ENCODE data around the gene GPR162.

GPR162 gene

GRCh38 chr12:6823182-6824084 lies 1.8 kb downstream of the GPR162 start:
- DNase-seq (ENCODE audit: low read depth), result no peak
- TF ChIP-seq, protein P1, sequence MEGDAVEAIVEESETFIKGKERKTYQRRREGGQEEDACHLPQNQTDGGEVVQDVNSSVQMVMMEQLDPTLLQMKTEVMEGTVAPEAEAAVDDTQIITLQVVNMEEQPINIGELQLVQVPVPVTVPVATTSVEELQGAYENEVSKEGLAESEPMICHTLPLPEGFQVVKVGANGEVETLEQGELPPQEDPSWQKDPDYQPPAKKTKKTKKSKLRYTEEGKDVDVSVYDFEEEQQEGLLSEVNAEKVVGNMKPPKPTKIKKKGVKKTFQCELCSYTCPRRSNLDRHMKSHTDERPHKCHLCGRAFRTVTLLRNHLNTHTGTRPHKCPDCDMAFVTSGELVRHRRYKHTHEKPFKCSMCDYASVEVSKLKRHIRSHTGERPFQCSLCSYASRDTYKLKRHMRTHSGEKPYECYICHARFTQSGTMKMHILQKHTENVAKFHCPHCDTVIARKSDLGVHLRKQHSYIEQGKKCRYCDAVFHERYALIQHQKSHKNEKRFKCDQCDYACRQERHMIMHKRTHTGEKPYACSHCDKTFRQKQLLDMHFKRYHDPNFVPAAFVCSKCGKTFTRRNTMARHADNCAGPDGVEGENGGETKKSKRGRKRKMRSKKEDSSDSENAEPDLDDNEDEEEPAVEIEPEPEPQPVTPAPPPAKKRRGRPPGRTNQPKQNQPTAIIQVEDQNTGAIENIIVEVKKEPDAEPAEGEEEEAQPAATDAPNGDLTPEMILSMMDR (IDR thresholded peaks at IDR 0.05; ENCODE audit: low read depth, low read length, missing control alignments), result no peak

DNA sequence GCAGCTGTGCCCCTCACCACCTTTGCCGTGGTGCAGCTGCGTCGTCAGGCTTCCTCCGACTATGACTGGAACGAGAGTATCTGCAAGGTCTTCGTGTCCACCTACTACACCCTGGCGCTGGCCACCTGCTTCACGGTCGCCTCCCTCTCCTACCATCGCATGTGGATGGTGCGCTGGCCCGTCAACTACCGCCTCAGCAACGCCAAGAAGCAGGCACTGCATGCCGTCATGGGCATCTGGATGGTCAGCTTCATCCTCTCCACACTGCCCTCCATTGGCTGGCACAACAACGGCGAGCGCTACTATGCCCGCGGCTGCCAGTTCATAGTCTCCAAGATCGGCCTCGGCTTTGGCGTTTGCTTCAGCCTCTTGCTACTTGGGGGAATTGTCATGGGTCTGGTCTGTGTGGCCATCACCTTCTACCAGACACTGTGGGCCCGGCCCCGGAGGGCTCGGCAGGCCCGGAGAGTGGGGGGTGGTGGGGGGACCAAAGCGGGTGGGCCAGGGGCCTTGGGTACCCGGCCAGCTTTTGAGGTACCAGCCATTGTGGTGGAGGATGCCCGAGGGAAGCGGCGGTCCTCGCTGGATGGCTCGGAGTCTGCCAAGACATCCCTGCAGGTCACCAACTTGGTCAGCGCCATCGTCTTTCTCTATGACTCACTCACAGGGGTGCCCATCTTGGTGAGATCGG lies 2.6 kb downstream of the GPR162 start:
- DNase-seq (ENCODE audit: low read depth), result no peak
- H3K4me3 ChIP-seq (ENCODE audit: low read depth, low read length), result no peak overlapping the region
- TF ChIP-seq, protein P1 (IDR thresholded peaks at IDR 0.05; ENCODE audit: low read depth, low read length, missing control alignments), result no peak

More at GRCh38 chr12:6823182-6824084, 1.8 kb downstream of the GPR162 start:
- H3K4me3 ChIP-seq (ENCODE audit: low read depth, low read length), result no peak overlapping the region

GRCh38 chr12:6824901-6825381 lies 3.3 kb downstream of the GPR162 start:
- no peak overlapping the region for H3K4me3 ChIP-seq (ENCODE audit: low read depth, low read length)
- DNase-seq (ENCODE audit: low read depth), result no peak
- TF ChIP-seq, protein P1 (IDR thresholded peaks at IDR 0.05; ENCODE audit: low read depth, low read length, missing control alignments), result no peak

- peak; percentile 24 for DNase-seq (ENCODE audit: low read depth)
- H3K4me3 ChIP-seq (ENCODE audit: low read depth, low read length), result no peak overlapping the region
- TF ChIP-seq, protein P1 (IDR thresholded peaks at IDR 0.05; ENCODE audit: low read depth, low read length, missing control alignments), result peak; percentile 96
Observed at GRCh38 chr12:6825398-6826124, 3.9 kb downstream of the GPR162 start.

DNA sequence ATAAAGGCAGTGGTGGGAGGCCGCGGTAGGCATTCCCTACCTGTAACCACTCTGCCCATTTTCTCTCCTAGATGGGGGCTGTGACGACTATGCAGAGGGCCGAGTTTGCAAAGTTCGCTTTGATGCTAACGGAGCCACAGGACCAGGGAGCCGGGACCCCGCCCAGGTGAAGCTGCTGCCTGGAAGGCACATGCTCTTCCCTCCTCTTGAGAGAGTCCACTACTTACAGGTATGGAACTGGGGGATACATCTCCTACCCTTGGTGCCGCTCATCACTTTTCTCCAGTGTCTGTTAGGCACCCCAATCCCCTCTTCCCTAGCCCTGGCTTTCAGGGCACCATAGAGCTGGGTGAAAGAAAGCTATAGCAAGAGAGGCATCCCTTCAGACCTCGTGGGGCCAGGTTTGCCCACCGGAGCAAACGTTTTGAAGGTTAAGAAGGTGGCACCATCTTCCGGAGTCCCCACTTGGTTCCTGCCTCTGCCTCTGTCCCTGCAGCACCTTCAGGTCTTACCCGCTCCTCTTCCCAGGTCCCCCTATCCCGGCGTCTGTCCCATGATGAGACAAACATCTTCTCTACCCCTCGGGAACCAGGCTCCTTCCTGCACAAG lies 4.6 kb downstream of the GPR162 start:
- TF ChIP-seq, protein P1 (IDR thresholded peaks at IDR 0.05; ENCODE audit: low read depth, low read length, missing control alignments), result no peak
- no peak for DNase-seq (ENCODE audit: low read depth)
- no peak overlapping the region for H3K4me3 ChIP-seq (ENCODE audit: low read depth, low read length)

GRCh38 chr12:6826734-6827436 lies 5.3 kb downstream of the GPR162 start:
- DNase-seq (ENCODE audit: low read depth), result no peak
- H3K4me3 ChIP-seq (ENCODE audit: low read depth, low read length), result no peak overlapping the region
- TF ChIP-seq, protein P1 (IDR thresholded peaks at IDR 0.05; ENCODE audit: low read depth, low read length, missing control alignments), result no peak
